ENCODE results near the gene BPIFA1. TPM values are rescaled to one million over a fixed set of nuclear protein-coding genes. Genes with fewer than 3 reads are reported as not detected.

Gene BPIFA1
- total RNA-seq, 2 experiments from 2014 or later: not detected

GRCh38 chr20:33285861-33286495 lies 50.2 kb downstream of the BPIFA1 start:
- Mint-ChIP-seq H3K4me1 (no peaks in the 10 kb centered on the region), H3K9me3 (no peaks in the 10 kb centered on the region), H3K27ac (no peak overlapping the region), H3K4me3 (no peak overlapping the region), H3K27me3 (peaks cover 13% of the 10 kb centered on the region), H3K36me3 (no peaks in the 10 kb centered on the region)
- ATAC-seq (ENCODE audit: low read depth): no peak
- DNase-seq: no peak
- POLR2A ChIA-PET: no interaction called here

GRCh38 chr20:33287884-33288283 lies 52.1 kb downstream of the BPIFA1 start:
- DNase-seq (no peak), ATAC-seq (ENCODE audit: low read depth) (no peak)
- no peaks in the 10 kb centered on the region for H3K4me1 Mint-ChIP-seq
- peaks cover 17% of the 10 kb centered on the region for H3K27me3 Mint-ChIP-seq
- H3K4me3 Mint-ChIP-seq: no peak overlapping the region
- H3K36me3 Mint-ChIP-seq: no peaks in the 10 kb centered on the region
- POLR2A ChIA-PET: no interaction called here
- no peak overlapping the region for H3K27ac Mint-ChIP-seq
- no peaks in the 10 kb centered on the region for H3K9me3 Mint-ChIP-seq

- Mint-ChIP-seq H3K27ac (no peak overlapping the region), H3K9me3 (no peaks in the 10 kb centered on the region), H3K4me1 (no peaks in the 10 kb centered on the region), H3K4me3 (no peak overlapping the region), H3K36me3 (no peaks in the 10 kb centered on the region), H3K27me3 (peaks cover 25% of the 10 kb centered on the region)
- DNase-seq: no peak
- no peak for ATAC-seq (ENCODE audit: low read depth)
- POLR2A ChIA-PET: no interaction called here
Measured at GRCh38 chr20:33290852-33291251, 55.1 kb downstream of the BPIFA1 start.

- POLR2A ChIA-PET: no interaction called here
- no peak overlapping the region for H3K27ac Mint-ChIP-seq
- DNase-seq (no peak), ATAC-seq (ENCODE audit: low read depth) (no peak)
- peaks cover 23% of the 10 kb centered on the region for H3K27me3 Mint-ChIP-seq
- H3K9me3 Mint-ChIP-seq: no peaks in the 10 kb centered on the region
- no peak overlapping the region for H3K4me3 Mint-ChIP-seq
- H3K36me3 Mint-ChIP-seq: no peaks in the 10 kb centered on the region
- H3K4me1 Mint-ChIP-seq: no peaks in the 10 kb centered on the region
Measured at GRCh38 chr20:33291416-33291815, 55.6 kb downstream of the BPIFA1 start.

GRCh38 chr20:33291830-33292355 lies 56.1 kb downstream of the BPIFA1 start:
- POLR2A ChIA-PET: no interaction called here
- no peaks in the 10 kb centered on the region for H3K4me1 Mint-ChIP-seq
- peaks cover 21% of the 10 kb centered on the region for H3K27me3 Mint-ChIP-seq
- ATAC-seq (ENCODE audit: low read depth) (peak; percentile 70), DNase-seq (peak; percentile 82)
- no peaks in the 10 kb centered on the region for H3K36me3 Mint-ChIP-seq
- H3K9me3 Mint-ChIP-seq: no peaks in the 10 kb centered on the region
- no peak overlapping the region for H3K27ac Mint-ChIP-seq
- no peak overlapping the region for H3K4me3 Mint-ChIP-seq

Other genes starting within 250 kb of the BPIFA1 start
- not detected for gene SUN5, start 231.6 kb upstream of the BPIFA1 start, total RNA-seq
- not detected for gene BPIFB2, start 228.3 kb upstream of the BPIFA1 start, total RNA-seq
- gene BPIFB6, start 204.3 kb upstream of the BPIFA1 start, total RNA-seq: not detected
- gene BPIFB3, start 182.1 kb upstream of the BPIFA1 start, total RNA-seq: not detected
- not detected for gene BPIFB4, start 156.4 kb upstream of the BPIFA1 start, total RNA-seq
- gene BPIFA2, start 67.8 kb upstream of the BPIFA1 start, total RNA-seq: not detected
- gene BPIFA3, start 18.6 kb upstream of the BPIFA1 start, total RNA-seq: not detected
- not detected for gene BPIFB1, start 47.2 kb downstream of the BPIFA1 start, total RNA-seq
- 10 to 100 TPM; 40.0 to 41.5 TPM for gene CDK5RAP1, start 165.5 kb downstream of the BPIFA1 start, total RNA-seq
- 10 to 100 TPM; 10.1 to 10.6 TPM for gene SNTA1, start 207.8 kb downstream of the BPIFA1 start, total RNA-seq

Measured in activated naive CD8-positive, alpha-beta T cell treated with anti-CD3 and anti-CD28 coated beads, Interleukin-2, amount 10 ng/mL, durations not matched to agents 7 days and 5 days (primary cell).